ENCODE results near the gene KY.

DNA sequence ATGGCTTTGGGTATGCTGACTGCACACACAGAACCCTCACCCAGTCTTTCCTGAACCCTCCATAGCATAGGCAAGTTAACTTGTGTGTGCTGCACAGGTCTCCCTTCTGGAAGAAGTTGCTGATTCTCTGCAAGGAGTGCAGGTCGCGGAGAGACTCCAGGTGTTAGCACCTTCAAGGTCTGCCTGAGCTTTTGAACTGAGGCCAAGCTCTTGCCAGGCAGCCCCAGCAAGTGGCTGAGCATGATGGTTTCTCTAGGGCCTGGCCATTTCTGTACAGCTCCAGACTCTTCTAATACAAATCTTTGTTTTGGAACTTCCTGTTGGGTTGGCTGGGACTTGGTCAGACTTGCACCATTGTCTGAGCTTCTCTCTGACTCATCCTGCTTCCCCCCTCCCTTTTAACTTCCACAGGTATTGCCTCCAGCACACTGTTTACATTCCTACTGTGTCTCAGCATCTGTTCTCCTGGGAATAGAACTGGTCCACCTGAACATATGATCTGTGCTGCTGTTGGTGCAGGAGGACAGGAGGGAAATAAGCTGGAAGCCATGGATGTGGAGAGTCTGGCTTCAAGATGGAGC lies 53.3 kb downstream of the KY start:
- TF ChIP-seq, protein P1, sequence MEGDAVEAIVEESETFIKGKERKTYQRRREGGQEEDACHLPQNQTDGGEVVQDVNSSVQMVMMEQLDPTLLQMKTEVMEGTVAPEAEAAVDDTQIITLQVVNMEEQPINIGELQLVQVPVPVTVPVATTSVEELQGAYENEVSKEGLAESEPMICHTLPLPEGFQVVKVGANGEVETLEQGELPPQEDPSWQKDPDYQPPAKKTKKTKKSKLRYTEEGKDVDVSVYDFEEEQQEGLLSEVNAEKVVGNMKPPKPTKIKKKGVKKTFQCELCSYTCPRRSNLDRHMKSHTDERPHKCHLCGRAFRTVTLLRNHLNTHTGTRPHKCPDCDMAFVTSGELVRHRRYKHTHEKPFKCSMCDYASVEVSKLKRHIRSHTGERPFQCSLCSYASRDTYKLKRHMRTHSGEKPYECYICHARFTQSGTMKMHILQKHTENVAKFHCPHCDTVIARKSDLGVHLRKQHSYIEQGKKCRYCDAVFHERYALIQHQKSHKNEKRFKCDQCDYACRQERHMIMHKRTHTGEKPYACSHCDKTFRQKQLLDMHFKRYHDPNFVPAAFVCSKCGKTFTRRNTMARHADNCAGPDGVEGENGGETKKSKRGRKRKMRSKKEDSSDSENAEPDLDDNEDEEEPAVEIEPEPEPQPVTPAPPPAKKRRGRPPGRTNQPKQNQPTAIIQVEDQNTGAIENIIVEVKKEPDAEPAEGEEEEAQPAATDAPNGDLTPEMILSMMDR (IDR thresholded peaks at IDR 0.05): no peak
- no peak for TF ChIP-seq POLR2A (IDR thresholded peaks at IDR 0.05)
